ENCODE data around the gene MZB1.

The MZB1 gene

GRCh38 chr5:139391570-139392323 is 2.0 kb upstream of the MZB1 start:
- Histone ChIP-seq H3K79me1 (replicated peaks; ENCODE audit: low read length, poor library complexity, severe bottlenecking) (no peaks in the 10 kb centered on the region), H2AFZ (ENCODE audit: low read depth, low read length) (no peak overlapping the region), H2AK5ac (ENCODE audit: low read length, severe bottlenecking) (no peak overlapping the region), H4K91ac (ENCODE audit: low read length) (no peak overlapping the region), H3K4me3 (ENCODE audit: insufficient read depth in 1 of 2, low read depth in 1 of 2, low read length in 2 of 2) (no peak overlapping the region), H3K4ac (ENCODE audit: low read depth in 1 of 2, low read length in 2 of 2) (no peak overlapping the region), H2BK15ac (ENCODE audit: low read depth, poor library complexity, severe bottlenecking) (no peak overlapping the region), H2BK5ac (ENCODE audit: low read depth, low read length, poor library complexity, severe bottlenecking) (no peak overlapping the region), H3K36me3 (ENCODE audit: control insufficient read depth in 1 of 2, insufficient read depth in 2 of 2, low read depth in 1 of 2, low read length in 2 of 2) (peaks cover 0 to 1% of the 10 kb centered on the region in 2 experiments), H4K8ac (ENCODE audit: low read length) (no peak overlapping the region), H3K27ac (ENCODE audit: low read length, poor library complexity, severe bottlenecking) (no peak overlapping the region), H2BK120ac (ENCODE audit: low read depth, low read length) (no peak overlapping the region), H3K9me3 (ENCODE audit: control insufficient read depth, low read length) (no peaks in the 10 kb centered on the region), H3K4me2 (ENCODE audit: low read length, poor library complexity, severe bottlenecking) (no peak overlapping the region), H3K18ac (ENCODE audit: low read depth in 1 of 2, low read length in 2 of 2) (no peak overlapping the region), H3K27me3 (ENCODE audit: control insufficient read depth in 1 of 2, insufficient read depth in 1 of 2, low read length in 2 of 2) (peaks cover 18 to 29% of the 10 kb centered on the region in 2 experiments), H3K9ac (ENCODE audit: low read length) (no peak overlapping the region), H3K14ac (ENCODE audit: low read length in 2 of 2) (no peak overlapping the region), H3K23ac (ENCODE audit: low read length in 2 of 2) (no peak overlapping the region), H2BK12ac (ENCODE audit: low read length in 2 of 2) (no peak overlapping the region), H3K4me1 (ENCODE audit: control insufficient read depth, insufficient read depth, low read depth, low read length) (peaks cover 37% of the 10 kb centered on the region)
- 73% methylated on average over 23 of the region's 33 CpGs for WGBS
- no peak for DNase-seq

- no peak overlapping the region for H2BK15ac ChIP-seq (ENCODE audit: low read depth, poor library complexity, severe bottlenecking)
- DNase-seq = no peak
- no peak overlapping the region for H3K4me2 ChIP-seq (ENCODE audit: low read length, poor library complexity, severe bottlenecking)
- no peaks in the 10 kb centered on the region for H3K36me3 ChIP-seq (ENCODE audit: control insufficient read depth in 1 of 2, insufficient read depth in 2 of 2, low read depth in 1 of 2, low read length in 2 of 2)
- no peak overlapping the region for H2BK120ac ChIP-seq (ENCODE audit: low read depth, low read length)
- H3K4ac ChIP-seq (ENCODE audit: low read depth in 1 of 2, low read length in 2 of 2) = no peak overlapping the region
- no peak overlapping the region for H2BK5ac ChIP-seq (ENCODE audit: low read depth, low read length, poor library complexity, severe bottlenecking)
- no peak overlapping the region for H3K14ac ChIP-seq (ENCODE audit: low read length in 2 of 2)
- no peaks in the 10 kb centered on the region for H3K9me3 ChIP-seq (ENCODE audit: control insufficient read depth, low read length)
- no peak overlapping the region for H3K18ac ChIP-seq (ENCODE audit: low read depth in 1 of 2, low read length in 2 of 2)
- H3K27ac ChIP-seq (ENCODE audit: low read length, poor library complexity, severe bottlenecking) = no peak overlapping the region
- no peaks in the 10 kb centered on the region for H3K79me1 ChIP-seq (replicated peaks; ENCODE audit: low read length, poor library complexity, severe bottlenecking)
- no peak overlapping the region for H4K91ac ChIP-seq (ENCODE audit: low read length)
- H3K4me1 ChIP-seq (ENCODE audit: control insufficient read depth, insufficient read depth, low read depth, low read length) = peaks cover 36% of the 10 kb centered on the region
- H2AK5ac ChIP-seq (ENCODE audit: low read length, severe bottlenecking) = no peak overlapping the region
- no peak overlapping the region for H2BK12ac ChIP-seq (ENCODE audit: low read length in 2 of 2)
- no peak overlapping the region for H3K23ac ChIP-seq (ENCODE audit: low read length in 2 of 2)
- WGBS = 92% methylated on average over 10 of the region's 10 CpGs
- no peak overlapping the region for H3K4me3 ChIP-seq (ENCODE audit: insufficient read depth in 1 of 2, low read depth in 1 of 2, low read length in 2 of 2)
- no peak overlapping the region for H3K9ac ChIP-seq (ENCODE audit: low read length)
- no peak overlapping the region for H2AFZ ChIP-seq (ENCODE audit: low read depth, low read length)
- peaks cover 18 to 29% of the 10 kb centered on the region in 2 experiments for H3K27me3 ChIP-seq (ENCODE audit: control insufficient read depth in 1 of 2, insufficient read depth in 1 of 2, low read length in 2 of 2)
- H4K8ac ChIP-seq (ENCODE audit: low read length) = no peak overlapping the region
These were observed 1.2 kb upstream of the MZB1 start for GRCh38 chr5:139390639-139391569.

- WGBS = 40% methylated on average over 7 of the region's 8 CpGs
- H2BK120ac ChIP-seq (ENCODE audit: low read depth, low read length) = no peak overlapping the region
- no peaks in the 10 kb centered on the region for H3K79me1 ChIP-seq (replicated peaks; ENCODE audit: low read length, poor library complexity, severe bottlenecking)
- H3K4me2 ChIP-seq (ENCODE audit: low read length, poor library complexity, severe bottlenecking) = no peak overlapping the region
- peaks cover 4 to 6% of the 10 kb centered on the region in 2 experiments for H3K27me3 ChIP-seq (ENCODE audit: control insufficient read depth in 1 of 2, insufficient read depth in 1 of 2, low read length in 2 of 2)
- H3K9me3 ChIP-seq (ENCODE audit: control insufficient read depth, low read length) = no peaks in the 10 kb centered on the region
- H3K4me1 ChIP-seq (ENCODE audit: control insufficient read depth, insufficient read depth, low read depth, low read length) = peaks cover 28% of the 10 kb centered on the region
- no peak for DNase-seq
- H3K36me3 ChIP-seq (ENCODE audit: control insufficient read depth in 1 of 2, insufficient read depth in 2 of 2, low read depth in 1 of 2, low read length in 2 of 2) = no peaks in the 10 kb centered on the region
- H3K4ac ChIP-seq (ENCODE audit: low read depth in 1 of 2, low read length in 2 of 2) = no peak overlapping the region
- H2BK12ac ChIP-seq (ENCODE audit: low read length in 2 of 2) = no peak overlapping the region
- no peak overlapping the region for H2AFZ ChIP-seq (ENCODE audit: low read depth, low read length)
- H2BK5ac ChIP-seq (ENCODE audit: low read depth, low read length, poor library complexity, severe bottlenecking) = no peak overlapping the region
- H3K4me3 ChIP-seq (ENCODE audit: insufficient read depth in 1 of 2, low read depth in 1 of 2, low read length in 2 of 2) = no peak overlapping the region
- no peak overlapping the region for H3K23ac ChIP-seq (ENCODE audit: low read length in 2 of 2)
- H3K14ac ChIP-seq (ENCODE audit: low read length in 2 of 2) = no peak overlapping the region
- no peak overlapping the region for H2BK15ac ChIP-seq (ENCODE audit: low read depth, poor library complexity, severe bottlenecking)
- H3K27ac ChIP-seq (ENCODE audit: low read length, poor library complexity, severe bottlenecking) = no peak overlapping the region
- no peak overlapping the region for H3K9ac ChIP-seq (ENCODE audit: low read length)
- H3K18ac ChIP-seq (ENCODE audit: low read depth in 1 of 2, low read length in 2 of 2) = no peak overlapping the region
- no peak overlapping the region for H4K8ac ChIP-seq (ENCODE audit: low read length)
- H2AK5ac ChIP-seq (ENCODE audit: low read length, severe bottlenecking) = no peak overlapping the region
- H4K91ac ChIP-seq (ENCODE audit: low read length) = no peak overlapping the region
These were observed 1.4 kb downstream of the MZB1 start for GRCh38 chr5:139388198-139388821.
